ENCODE data around the gene ISL2.

The ISL2 gene

DNA sequence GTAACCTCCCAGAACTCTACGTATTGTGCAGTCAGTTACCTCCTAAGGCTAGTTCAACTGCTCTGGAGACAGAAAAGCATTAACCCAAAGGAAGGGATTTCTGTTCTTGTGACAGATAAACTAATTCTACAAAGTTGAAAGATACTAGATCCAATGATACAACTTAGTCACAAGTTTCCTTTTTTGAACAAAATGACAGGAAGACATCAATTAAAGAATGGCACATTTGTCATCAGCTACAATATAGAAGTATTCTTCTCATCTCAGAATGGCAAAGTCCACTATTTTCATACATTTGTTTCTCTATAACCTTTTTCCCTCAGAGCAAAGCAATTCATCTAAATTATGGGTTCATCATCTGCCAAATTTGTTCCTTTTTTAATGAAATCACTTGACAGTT lies 43.7 kb downstream of the ISL2 start:
- DNase-seq = no peak

DNA sequence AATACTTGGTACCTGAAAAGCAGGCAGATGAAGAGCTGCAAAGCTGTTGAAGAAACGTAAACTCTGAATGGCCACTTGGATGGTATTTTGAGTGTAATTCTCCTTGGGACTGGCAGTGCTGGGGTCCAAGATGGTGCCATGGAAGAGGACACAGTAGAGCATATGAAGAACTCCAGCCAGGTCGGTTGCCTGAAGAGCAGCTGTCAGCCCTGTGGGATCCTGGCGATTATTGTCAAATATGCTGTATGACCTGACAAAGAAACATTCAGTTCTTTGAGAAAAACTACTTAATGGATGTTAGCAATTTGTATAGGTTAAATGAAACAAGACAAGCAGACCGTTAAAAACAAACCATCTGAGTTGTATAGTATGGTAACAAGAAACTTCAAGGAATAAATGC lies 44.8 kb downstream of the ISL2 start:
- DNase-seq = no peak

DNA sequence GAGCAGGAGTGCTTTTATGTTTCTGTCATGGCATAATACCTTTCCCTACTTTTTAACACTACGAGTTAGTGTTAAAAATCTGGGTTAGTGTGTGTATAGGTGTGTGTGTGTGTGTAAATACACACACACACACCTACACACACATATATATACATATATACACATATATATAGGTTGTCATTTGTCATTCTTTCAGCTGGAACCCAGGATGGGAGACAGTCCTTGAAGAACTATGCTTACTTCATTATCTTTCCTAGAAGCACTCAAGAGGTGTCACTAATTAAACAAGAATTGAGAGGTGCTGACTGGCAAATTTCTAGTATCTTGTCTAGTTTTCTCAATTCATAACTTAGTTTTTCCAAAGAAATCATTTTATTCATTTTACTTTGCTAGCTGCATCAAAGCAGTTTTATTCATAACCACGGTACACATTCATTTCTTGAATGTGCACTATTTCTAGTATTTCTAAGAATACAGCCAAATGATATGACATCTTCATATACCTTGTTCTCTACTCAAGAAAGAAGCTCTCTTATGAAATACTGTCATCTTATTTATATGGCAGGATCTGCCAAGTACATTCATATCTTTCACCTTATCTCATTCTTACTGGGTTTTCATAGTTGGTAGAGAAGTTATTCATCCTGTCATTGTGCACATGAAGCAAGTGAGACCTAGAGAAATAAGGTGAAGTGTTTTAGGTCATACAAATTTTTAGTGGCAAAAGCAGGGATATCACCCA lies 46.6 kb downstream of the ISL2 start:
- no peak for DNase-seq

DNA sequence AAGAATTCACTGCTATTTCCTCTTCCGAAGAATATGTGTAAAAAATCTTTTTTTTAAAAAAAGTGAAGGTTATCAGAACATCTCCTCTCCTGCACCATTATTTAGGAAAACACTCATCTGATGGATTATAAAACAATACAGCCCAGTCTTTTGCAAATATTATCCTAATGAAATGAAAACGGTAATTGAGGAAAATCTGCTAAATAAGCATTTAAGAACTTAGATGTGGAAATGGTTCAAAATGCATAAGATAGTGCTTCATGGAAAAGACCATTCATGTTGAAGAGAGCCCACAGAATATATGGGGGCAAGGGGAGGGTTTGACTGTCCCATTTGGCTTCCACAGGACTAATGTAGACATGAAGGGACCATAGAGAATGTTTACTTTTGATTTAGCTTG lies 47.8 kb downstream of the ISL2 start:
- no peak for DNase-seq

DNA sequence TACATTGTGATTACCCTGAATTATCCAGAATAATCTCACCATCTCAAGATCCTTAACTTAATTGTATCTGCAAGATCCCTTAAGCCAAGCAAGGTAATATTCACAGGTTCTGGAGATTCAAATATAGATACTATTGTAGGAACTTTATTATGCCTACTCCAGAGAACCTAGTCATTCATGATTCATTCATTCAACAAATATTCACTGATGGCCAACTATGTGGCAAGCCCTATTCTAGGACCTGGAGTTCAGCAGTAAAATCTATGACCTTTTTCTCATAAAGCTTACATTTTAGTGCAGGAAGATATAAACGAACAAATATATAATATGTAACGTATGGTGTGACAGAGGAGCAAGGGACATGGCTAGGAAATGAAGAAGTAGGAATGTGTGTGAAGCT lies 49.6 kb downstream of the ISL2 start:
- DNase-seq = no peak

DNA sequence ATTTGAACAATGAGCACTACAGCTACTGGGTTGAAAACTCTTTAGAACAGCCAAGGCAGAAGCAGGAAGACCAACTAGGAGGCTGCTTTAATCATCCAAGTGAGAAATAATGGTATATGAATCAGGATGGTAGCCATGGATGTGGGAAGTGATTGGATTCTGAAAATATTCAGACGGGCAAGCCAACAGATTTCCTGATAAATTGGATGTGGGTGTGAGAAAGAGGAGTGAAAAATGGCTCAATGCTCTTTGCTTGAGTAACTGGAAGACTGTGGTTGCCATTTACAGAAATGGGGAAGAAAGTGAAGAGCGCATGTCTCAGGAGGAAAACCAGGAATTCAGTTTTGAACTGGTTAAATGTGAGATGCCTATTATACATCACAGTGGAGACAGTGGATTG lies 50.4 kb downstream of the ISL2 start:
- no peak for DNase-seq

DNA sequence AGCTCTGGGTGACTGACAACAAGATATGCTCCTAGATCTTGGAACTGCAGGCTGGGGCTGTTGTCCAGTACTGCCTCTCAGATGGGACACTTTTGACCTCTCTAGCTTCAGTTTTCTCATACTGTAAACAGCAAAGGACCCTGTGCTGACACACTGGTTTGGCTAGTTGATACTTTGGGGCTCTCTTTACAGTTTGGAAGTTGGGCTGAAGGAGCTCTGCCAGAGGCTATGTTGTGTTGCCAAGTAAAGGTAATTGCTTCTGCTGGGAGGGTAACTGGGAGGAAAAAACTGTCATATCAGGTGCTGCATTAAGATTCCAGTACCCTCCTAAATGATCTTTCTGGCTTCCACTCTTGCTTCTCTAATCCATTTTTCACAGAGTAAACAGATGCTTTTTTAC lies 54.0 kb downstream of the ISL2 start:
- DNase-seq = no peak

DNA sequence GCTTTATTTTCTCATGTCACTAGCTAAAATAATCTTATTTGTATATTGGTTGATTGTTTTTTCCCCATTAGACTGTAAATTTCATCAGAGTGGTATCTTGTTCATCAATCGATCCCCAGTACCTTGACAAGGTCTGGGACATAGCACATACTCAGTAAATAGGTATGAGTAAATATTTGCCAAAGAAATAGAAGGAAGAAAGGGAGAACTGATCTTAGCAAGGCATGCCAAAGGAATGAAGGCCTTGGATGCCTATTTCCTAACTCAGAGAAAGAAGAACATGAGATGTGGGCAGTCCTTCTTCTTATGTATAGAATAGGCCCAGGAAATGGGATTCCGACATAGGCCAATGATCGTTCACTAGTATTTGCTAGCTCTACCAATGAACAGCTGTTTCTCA lies 54.7 kb downstream of the ISL2 start:
- DNase-seq = no peak

DNA sequence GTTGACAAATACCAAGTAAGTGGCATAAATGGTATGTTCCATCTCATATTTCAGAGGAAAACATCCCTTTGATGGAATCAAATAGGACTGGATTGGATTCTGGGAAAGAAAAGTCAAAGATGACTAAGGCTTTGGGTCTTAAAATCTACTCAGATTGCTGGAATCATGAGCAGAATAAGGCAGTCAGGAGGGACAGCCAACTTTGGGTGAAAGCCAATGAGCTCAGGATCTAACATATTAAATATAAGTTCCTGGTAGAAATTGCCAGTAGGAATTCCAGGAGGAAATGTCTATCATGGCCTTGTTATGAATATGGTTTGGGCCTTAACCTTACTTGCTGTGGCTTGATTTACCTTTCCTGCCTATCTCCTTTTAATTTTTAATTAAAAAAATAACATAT lies 55.3 kb downstream of the ISL2 start:
- no peak for DNase-seq
